MM.1S (cell line): ENCODE results near the gene RAMP3.

Experiments used
- EZH2 ChIP-seq: fragments of 300-600 bp; sonication (generic); optimal IDR thresholded peaks from 2 replicates; pipeline ENCODE3; 2017; ENCODE audit warnings: low read depth, mild to moderate bottlenecking, antibody characterized with exemption, low read length, mixed read lengths
- EZH2phosphoT487 ChIP-seq: fragments of 300-600 bp; sonication (generic); IDR thresholded peaks from 2 replicates; pipeline ENCODE4 v1.6.1; 2018; ENCODE audit warnings: antibody characterized with exemption, low read length
- TF ChIP-seq, protein P1 (sequence below): fragments of 300-600 bp; sonication (generic); IDR thresholded peaks from 2 replicates; pipeline ENCODE4 v1.5.1; 2016; ENCODE audit warnings: antibody characterized with exemption, low read length, mixed read lengths

DNA sequence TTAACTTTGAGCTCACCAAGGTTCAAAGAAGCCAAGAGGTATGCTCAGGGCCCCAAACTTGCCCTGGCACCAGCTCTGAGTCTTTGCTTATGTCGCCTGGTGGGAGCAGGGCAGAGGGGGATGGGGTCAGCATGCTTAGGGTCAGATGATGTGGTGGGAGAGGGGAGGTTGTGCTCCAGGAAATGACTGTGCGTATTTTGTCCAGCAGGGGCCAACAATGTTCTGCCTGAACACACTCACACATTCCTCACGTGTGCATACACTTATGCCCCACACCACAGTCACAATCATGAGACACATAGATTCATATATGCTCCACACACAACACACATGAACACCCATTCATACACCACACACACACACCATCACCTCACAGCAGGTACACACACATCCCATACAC is 4.4 kb upstream of the RAMP3 start:
- TF ChIP-seq, protein P1, sequence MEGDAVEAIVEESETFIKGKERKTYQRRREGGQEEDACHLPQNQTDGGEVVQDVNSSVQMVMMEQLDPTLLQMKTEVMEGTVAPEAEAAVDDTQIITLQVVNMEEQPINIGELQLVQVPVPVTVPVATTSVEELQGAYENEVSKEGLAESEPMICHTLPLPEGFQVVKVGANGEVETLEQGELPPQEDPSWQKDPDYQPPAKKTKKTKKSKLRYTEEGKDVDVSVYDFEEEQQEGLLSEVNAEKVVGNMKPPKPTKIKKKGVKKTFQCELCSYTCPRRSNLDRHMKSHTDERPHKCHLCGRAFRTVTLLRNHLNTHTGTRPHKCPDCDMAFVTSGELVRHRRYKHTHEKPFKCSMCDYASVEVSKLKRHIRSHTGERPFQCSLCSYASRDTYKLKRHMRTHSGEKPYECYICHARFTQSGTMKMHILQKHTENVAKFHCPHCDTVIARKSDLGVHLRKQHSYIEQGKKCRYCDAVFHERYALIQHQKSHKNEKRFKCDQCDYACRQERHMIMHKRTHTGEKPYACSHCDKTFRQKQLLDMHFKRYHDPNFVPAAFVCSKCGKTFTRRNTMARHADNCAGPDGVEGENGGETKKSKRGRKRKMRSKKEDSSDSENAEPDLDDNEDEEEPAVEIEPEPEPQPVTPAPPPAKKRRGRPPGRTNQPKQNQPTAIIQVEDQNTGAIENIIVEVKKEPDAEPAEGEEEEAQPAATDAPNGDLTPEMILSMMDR, result no peak
- TF ChIP-seq EZH2, result no peak
- no peak for TF ChIP-seq EZH2phosphoT487
